Measurements from ENCODE around the gene TFAP2E. TPM values are rescaled to one million over a fixed set of nuclear protein-coding genes. Genes with fewer than 3 reads are reported as not detected.

The TFAP2E gene
- polyA plus RNA-seq, 3 donors = 0.57 to 0.68 (median 0.60) TPM

DNA sequence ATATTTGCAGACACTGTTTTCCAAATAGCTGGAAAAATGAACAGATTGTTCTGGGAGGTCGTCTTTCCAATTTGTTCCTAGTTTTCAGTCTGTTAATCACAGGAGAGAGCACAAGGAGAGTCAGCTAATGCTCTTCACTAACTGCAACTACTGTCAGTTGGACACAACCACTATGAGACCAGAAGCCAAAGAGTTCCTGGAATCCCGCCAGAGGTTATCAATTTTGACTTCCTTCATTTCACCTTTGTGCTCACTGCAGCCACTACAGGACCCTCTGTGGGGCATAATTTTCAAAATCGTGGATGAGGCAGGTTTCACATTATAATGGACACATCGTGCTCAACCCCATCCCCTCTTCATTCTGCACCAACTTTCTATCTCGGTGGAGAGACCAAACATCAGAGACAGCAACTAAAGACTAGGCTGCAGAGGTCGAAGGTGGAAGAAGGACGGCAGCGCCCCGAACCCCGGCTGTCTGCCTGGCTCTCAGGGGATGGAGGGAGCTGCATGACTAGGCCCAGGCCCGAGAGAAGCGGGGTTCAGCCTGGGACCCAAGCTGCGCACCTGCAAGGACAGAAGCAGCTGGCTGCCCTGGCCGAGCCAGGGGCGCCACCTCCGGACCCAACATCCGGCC lies 16.5 kb upstream of the TFAP2E start:
- DNase-seq (ENCODE audit: low read depth in 3 of 3, low spot score in 2 of 3) = no peak

DNA sequence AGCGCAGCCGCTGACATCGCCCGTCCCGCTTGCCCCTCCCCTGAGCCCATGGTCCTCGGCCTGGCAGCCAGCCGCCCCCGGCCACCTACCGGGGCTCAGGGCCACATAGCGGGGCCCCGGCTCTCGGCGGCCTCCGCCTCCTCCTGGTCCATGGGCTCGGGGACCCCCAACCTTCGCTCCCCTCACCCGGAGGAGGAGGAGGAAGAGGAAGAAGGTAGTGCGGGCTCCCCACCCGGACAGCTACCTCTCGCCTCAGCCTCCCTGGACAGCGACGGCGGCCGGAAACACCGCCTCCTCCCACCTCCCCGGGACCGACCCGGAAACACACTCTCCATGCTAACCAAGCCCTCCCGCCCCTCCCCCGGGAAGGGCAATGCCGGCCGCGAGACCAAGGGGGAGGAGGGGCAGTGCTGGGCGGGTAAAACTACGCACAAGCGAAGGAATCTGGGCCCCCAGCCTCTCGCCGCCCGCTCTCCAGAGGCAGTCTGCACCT lies 15.9 kb upstream of the TFAP2E start, which contains the start of gene KIAA0319L:
TSS of gene KIAA0319L (minus strand) at position 286 of the 493 bp plus-strand sequence. CDS start 2,912 bp downstream, outside the sequence.
- no peak for DNase-seq (ENCODE audit: low read depth in 3 of 3, low spot score in 2 of 3)

DNA sequence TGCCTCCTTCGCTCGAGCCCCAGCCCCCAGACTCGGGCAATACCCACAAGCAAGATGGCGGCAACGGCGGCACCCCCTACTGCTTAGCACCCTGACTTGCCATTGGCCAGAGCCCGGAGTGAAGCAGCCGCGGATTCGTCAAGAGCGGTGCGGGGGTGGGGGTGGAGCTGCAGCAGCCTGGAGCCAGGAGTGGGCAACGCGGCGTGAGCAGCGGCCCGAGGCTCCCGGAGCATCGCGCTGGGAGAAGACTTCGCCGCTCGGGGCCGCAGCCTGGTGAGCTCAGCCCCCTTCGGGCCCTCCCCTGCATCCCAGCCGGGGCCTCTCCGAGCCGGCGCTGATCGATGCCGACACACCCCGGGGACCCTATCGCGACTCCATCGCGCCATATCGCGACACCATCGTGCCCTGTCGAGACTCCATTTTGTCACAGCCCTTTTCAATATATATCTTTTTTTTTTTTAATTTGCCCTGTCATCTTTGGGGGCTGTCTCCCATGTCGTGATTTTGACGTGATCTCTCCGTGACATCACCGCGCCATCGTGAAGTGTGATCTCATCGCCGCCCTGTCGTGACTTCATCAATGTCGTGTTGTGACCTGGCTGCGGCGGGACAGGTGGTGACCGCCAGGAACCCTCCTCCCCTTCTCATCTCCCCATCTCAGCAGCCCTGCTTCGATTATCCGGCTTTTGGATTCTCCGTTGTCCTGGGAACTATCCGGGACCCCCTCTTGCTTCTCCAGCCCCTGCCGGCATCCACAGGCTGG lies 15.3 kb upstream of the TFAP2E start, which contains the start of gene NCDN:
TSS of gene NCDN (plus strand) at position 189 of the 763 bp plus-strand sequence. CDS start at position 581, 392 bp downstream.
- DNase-seq (ENCODE audit: low read depth in 3 of 3, low spot score in 2 of 3) = peak; percentile 93 to 96 (median 95)

DNA sequence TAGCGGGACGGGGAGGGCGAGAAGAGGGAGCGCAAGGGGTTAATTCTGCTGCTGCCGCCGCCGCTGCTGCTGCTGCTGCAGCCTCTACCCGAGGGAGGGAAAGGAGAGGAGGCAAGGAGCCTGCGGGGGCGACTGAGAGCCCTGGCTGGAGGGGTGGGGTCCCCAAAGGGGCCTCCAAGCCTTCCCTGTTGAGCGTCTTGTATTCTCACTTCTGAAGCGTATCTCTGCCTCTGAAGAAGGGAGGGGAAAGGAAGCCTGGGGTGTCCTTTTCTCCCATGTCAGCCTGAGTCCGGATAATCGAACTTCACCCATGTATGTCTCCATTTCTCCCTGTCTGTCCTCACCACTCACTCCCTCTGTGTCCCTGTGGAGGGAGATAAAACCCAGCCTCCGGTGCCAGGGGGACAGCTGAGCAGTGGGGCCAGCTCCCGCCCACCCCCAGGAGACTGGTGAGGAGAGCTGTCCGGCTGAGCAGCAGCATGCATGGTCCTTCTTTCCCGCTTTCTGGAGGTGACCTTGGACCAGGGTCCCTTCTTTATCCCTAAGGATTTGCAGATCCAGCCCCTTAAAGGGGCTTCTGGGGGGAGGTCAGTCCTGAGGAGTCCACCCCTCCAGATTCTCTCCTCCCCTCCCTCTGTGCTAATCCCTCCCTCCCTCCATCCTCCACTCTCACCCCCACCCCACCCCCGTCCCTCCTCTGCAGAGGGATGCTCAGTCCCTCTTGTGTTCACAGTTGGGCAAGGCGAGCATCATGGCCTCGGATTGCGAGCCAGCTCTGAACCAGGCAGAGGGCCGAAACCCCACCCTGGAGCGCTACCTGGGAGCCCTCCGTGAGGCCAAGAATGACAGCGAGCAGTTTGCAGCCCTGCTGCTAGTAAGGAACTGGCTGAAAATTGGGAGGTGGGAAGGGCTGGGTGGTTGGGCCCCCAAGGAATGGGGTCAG lies 14.5 kb upstream of the TFAP2E start:
- DNase-seq (ENCODE audit: low read depth in 3 of 3, low spot score in 2 of 3) = no peak

DNA sequence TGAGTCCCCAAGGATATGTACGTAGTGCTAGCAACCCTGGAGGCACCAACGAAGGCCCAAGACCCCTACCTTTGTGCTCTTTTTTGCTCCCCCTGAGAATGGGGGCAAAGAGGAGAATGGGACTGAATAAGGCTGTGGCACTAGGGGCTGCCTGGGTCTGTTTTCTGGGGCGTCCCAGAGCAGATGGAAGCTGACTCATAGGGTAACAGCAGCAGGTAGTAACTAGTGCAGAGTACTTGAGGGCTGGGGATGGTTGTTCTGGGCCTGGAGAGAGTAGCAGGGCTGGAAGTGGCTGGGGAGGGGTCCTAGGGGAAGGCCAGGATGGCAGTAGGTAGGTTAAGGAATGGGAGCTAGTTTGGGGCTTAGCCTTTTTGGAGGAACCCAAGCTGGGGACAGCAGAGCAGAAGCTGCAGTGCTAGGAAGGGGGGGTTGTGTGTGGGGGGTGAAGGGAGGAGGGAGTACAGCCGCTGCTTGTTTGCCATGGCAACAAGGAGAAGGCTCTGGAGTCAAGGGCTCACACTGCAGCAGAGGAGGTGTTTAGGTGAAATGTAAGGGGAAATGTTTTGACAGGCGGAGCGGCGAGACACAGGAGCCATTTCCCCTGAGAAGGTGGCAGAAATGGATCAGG lies 13.7 kb upstream of the TFAP2E start:
- no peak for DNase-seq (ENCODE audit: low read depth in 3 of 3, low spot score in 2 of 3)

DNA sequence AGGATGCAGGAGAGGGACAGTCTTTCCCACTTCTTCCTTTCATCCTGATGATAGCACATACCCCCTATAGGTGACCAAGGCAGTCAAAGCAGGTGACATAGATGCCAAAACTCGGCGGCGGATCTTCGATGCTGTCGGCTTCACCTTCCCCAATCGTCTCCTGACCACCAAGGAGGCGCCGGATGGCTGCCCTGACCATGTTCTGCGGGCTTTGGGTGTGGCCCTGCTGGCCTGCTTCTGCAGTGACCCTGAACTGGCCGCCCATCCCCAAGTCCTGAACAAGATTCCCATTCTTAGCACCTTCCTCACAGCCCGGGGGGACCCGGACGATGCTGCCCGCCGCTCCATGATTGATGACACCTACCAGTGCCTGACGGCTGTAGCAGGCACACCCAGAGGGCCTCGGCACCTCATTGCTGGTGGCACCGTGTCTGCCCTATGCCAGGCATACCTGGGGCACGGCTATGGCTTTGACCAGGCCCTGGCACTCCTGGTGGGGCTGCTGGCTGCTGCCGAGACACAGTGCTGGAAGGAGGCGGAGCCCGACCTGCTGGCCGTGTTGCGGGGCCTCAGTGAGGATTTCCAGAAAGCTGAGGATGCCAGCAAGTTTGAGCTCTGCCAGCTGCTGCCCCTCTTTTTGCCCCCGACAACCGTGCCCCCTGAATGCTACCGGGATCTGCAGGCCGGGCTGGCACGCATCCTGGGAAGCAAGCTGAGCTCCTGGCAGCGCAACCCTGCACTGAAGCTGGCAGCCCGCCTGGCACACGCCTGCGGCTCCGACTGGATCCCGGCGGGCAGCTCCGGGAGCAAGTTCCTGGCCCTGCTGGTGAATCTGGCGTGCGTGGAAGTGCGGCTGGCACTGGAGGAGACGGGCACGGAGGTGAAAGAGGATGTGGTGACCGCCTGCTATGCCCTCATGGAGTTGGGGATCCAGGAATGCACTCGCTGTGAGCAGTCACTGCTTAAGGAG lies 12.6 kb upstream of the TFAP2E start:
- DNase-seq (ENCODE audit: low read depth in 3 of 3, low spot score in 2 of 3) = no peak

DNA sequence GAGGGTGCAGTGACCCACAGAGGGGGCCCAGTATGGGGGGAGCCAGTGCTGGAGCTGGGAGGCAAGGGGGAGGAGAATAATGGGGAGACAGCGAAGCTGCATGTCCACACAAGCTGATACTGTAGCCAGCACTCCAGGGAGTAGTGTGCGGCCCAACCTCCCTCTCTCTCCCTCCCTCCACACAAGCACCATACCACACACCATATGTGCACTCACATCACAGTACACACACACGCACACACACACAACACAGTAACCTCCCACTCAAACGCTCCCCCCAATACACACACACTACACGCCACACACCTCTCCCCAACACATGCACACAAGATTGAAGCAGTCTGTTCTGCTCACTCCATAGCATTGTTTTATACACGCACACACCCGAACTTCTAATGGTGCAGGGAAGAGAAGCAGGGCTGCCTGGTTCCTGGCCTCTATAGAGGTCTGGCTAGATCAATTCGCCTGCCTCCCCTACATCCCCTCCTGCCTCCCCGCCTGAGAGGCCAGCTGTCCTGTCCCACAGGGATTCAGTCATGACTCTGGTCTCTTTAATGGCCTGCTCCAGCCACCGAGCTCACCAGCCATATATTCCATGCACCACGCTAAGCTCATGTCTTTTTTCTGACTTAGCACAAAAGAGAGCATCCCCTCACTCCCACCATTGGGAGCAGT lies 11.7 kb upstream of the TFAP2E start:
- DNase-seq (ENCODE audit: low read depth in 3 of 3, low spot score in 2 of 3) = no peak

DNA sequence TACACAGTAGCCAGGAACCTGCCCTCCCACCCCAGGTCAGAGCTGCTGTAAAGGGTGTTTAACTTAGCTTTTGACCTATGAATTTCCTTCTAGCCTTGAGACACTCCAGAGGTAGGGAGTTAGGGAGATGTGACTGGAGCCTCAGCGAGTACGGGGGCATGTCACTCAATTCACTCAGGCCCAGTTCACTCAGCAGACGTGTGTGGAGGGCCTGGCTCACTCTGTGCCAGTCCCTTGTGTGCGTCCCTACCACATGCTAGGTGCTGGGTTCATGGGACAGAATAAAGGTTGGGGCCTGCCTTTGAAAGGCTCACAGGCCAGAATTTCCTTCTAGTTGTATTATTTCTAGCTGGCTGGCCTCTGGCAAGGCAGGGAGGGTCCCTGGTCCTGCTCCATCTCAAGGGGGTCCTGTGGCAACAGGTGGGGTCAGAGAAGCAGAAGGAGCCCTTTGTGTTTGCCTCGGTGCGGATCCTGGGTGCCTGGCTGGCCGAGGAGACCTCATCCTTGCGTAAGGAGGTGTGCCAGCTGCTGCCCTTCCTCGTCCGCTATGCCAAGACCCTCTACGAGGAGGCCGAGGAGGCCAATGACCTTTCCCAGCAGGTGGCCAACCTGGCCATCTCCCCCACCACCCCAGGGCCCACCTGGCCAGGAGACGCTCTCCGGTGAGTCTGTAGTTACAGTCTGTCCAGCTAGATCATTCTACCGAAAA lies 11.0 kb upstream of the TFAP2E start:
- no peak for DNase-seq (ENCODE audit: low read depth in 3 of 3, low spot score in 2 of 3)

DNA sequence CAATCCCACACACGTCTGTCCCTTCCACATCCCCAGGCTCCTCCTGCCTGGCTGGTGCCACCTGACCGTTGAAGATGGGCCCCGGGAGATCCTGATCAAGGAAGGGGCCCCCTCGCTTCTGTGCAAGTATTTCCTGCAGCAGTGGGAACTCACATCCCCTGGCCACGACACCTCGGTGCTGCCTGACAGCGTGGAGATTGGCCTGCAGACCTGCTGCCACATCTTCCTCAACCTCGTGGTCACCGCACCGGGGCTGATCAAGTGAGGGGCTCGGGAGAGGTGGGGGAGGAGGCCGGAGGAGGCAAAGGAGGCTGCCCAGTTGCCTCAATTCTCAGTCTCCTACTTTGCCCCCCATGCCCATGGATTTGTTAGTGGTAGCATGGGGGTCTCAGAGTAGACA lies 9.9 kb upstream of the TFAP2E start:
- DNase-seq (ENCODE audit: low read depth in 3 of 3, low spot score in 2 of 3) = no peak

DNA sequence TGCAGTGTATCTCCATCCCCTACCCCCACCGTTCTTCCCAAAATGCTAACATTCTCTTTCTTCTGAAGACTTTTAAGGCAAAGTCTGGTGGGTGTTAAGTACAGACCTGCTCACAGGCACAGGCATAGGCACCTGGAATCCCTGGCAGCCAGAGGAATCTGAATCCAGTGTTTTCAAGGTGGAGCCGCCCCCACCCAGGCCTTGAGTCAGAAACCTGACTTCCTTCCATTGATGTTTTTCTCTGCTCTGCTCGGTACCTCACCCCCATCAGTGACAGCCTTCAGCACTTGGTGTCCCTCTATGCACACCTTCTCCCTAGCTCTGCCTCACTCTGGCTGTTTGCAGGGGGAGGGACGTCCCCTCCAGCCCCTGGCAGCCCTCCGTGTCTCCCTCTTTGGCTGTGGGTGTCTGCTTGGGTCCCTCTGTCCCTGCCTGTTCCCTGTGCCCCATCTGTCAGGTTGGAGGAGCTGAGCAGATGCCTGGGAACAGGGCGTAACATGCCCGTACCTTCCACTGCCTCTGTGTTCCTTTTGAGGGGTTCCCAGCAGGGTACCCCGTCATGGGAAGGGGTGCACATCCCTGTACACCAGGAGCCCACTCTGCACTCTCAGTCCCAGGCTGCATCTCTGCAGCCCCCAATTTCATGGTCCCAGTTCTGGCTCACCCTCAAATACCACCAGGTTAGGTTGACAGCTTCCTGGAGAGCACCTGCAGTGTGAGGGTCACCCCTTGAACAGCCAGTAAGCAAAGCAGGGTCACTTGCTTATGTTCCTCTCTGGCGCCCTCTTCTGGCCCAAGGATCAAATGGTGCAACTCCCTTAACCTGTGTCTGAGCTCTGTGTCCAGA lies 8.9 kb upstream of the TFAP2E start:
- DNase-seq (ENCODE audit: low read depth in 3 of 3, low spot score in 2 of 3) = peak in 1 of 3 donors; percentile 52

DNA sequence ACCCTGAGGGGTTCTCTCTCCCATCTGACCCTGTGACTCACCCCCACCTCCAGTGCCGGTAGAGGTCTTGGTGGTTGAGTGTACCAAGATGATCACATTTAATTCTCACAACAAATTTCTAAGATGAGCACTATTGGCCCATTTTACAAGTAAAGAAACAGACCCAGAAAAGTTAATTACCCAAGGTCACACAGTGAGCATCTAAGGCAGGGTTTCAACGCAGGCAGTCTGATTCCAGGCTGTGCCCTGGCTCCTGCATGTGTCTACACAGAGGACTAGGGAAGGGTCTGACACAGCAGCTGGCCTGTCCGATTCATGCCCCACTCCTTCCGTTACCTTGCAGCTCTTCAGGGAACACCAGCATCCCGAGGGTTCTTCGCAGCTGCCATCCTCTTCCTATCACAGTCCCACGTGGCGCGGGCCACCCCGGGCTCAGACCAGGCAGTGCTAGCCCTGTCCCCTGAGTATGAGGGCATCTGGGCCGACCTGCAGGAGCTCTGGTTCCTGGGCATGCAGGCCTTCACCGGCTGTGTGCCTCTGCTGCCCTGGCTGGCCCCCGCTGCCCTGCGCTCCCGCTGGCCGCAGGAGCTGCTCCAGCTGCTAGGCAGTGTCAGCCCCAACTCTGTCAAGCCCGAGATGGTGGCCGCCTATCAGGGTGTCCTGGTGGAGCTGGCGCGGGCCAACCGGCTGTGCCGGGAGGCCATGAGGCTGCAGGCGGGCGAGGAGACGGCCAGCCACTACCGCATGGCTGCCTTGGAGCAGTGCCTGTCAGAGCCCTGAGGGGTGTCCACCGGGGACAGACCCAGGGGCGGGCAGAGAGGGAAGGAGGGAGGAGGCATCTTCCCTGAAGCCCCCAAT lies 8.0 kb upstream of the TFAP2E start:
- no peak for DNase-seq (ENCODE audit: low read depth in 3 of 3, low spot score in 2 of 3)

DNA sequence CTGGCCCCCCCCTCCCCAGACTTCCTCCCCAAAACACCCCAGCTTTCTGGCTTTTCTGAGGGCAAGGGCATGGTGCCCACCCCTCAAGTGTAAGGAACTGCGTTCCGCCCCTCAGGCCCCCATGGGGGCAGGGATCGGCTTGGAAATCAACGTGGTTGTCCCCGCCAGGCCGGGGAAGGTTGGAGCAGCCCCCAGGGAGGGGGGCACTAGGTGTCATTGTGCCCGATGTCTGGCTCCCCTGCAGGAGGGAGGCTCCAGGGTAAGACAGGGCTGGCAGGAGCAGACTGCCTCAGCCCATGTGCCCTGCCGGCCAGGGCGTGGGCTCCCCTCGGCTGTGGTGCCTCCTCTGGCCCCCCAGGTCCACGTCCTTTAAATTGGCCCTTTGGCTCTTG lies 7.4 kb upstream of the TFAP2E start:
- no peak for DNase-seq (ENCODE audit: low read depth in 3 of 3, low spot score in 2 of 3)

DNA sequence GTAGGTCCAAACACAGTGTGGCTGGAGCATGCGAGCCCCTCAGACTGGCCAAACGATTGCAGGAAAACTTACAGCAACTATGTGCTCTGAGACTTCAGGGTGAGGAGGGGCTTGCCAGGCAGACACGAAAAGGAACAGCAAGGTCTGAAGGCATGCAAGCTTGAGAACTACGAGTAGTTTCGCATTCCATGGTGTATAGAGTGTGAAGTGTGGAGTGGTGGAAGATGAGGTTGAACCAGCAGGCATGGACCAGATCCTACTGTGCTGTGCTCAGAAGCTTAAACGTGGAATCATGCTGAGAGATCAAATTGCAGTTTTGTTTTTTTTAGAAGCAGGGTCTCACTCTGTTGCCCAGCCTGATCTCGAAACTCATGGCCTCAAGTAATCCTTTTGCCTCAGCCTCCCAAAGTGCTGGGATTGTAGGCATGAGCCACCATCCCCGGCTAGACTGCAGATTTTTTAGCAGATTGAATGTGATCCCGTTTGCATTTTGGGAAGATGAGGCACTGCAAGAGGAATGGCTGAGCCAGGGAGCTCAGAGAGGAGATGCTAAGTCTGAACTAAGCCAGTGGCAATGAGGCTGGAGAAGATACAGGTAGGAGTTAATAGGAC lies 5.1 kb upstream of the TFAP2E start:
- DNase-seq (ENCODE audit: low read depth in 3 of 3, low spot score in 2 of 3) = no peak

DNA sequence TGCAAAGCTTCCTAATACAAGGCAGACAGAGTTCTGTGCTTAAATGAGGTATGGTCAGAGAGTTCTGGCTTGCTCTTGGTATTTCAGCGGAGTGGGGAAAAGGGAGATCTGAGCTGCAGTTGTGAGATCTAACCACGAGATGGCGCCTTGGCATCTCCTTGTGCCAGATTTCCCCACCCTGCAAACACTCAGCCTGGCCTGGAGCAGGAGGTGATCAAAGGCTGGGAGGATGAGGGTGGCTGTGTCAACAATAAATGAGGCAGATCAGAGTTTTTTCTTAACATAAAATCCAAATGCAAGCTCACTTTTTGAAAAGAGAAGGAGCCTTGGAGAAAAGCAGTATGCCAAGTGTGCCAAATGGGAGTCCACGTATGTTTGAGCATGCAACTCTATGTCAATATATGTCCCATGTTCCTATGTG lies 4.1 kb upstream of the TFAP2E start:
- peak in 1 of 3 donors; percentile 51 for DNase-seq (ENCODE audit: low read depth in 3 of 3, low spot score in 2 of 3)

DNA sequence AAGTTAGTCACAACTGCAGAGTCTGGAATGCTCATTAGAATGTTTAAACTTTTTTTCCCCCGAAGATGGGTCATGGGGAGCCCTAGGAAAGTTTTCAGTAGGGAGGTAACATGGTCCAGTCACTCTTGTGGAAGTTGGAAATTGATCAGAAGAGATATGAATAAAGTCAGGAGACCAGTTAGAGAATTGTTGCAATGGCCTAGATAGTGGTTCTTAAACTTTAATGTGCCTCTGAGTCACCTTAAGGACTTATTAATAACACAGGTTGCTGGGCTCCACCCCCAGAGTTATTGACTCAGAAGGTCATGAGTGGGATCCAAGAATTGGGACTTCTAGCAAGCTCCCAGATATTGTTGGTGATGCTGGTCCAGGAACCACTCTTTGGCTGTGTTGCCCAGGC lies 3.2 kb upstream of the TFAP2E start:
- no peak for DNase-seq (ENCODE audit: low read depth in 3 of 3, low spot score in 2 of 3)

All from right renal cortex interstitium (tissue), 3 donors.